Mesodermal cell (in vitro differentiated cells): ENCODE measurements around the gene FUZ.

Experiments used
- H3K27ac ChIP-seq: 2 replicates; pipeline ENCODE4 v1.7.0; 2013; ENCODE audit warnings: mild to moderate bottlenecking, low read depth, low read length, moderate library complexity; ENCODE audit not compliant: severe bottlenecking
- H3K36me3 ChIP-seq: 2 replicates; pipeline ENCODE4 v1.7.1; 2013; ENCODE audit warnings: mild to moderate bottlenecking, low read length, moderate library complexity; ENCODE audit not compliant: control insufficient read depth, insufficient read depth
- H3K4me1 ChIP-seq: one replicate; pipeline ENCODE4 v1.7.1; 2013; ENCODE audit warnings: mild to moderate bottlenecking, low read length; ENCODE audit not compliant: insufficient read depth, control insufficient read depth, poor library complexity, severe bottlenecking
- H3K4me3 ChIP-seq: 2 replicates; pipeline ENCODE4 v1.7.0; 2013; ENCODE audit warnings: low read length, control low read depth, mild to moderate bottlenecking; ENCODE audit not compliant: insufficient read depth, poor library complexity, severe bottlenecking; ENCODE audit errors: extremely low read depth
- H3K9me3 ChIP-seq: 2 replicates; pipeline ENCODE4 v1.7.1; 2013; ENCODE audit warnings: mild to moderate bottlenecking, low read length, moderate library complexity; ENCODE audit not compliant: control insufficient read depth
- WGBS, 2 experiments: methylation state at CpG; one replicate each; pipeline ENCODE4 v1.1.5; 2013; ENCODE audit warnings: missing lambda C conversion rate in 2 of 2; ENCODE audit not compliant: insufficient coverage in 2 of 2; 5-methylcytosine and 5-hydroxymethylcytosine counted together

The FUZ gene

GRCh38 chr19:49850221-49850486, 37.1 kb upstream of the FUZ start:
- Histone ChIP-seq H3K4me3 (peak overlapping the region; percentile 76), H3K27ac (peak overlapping the region; percentile 100), H3K36me3 (peaks cover 41% of the 10 kb centered on the region), H3K9me3 (peaks cover 9% of the 10 kb centered on the region), H3K4me1 (peaks cover 13% of the 10 kb centered on the region)
- WGBS, 2 experiments, result 74 to 93% methylated on average over 3 to 7 of the region's 12 CpGs

GRCh38 chr19:49849433-49850220, 36.5 kb upstream of the FUZ start:
- 91 to 93% methylated on average over 15 of the region's 15 CpGs for WGBS, 2 experiments
- Histone ChIP-seq H3K36me3 (peaks cover 37% of the 10 kb centered on the region), H3K9me3 (peaks cover 9% of the 10 kb centered on the region), H3K4me1 (peaks cover 13% of the 10 kb centered on the region), H3K4me3 (peak overlapping the region; percentile 76), H3K27ac (no peak overlapping the region)

GRCh38 chr19:49848938-49849337, 35.8 kb upstream of the FUZ start:
- no peak overlapping the region for H3K4me3 ChIP-seq
- WGBS, 2 experiments, result 80 to 100% methylated on average over 1 of the region's 3 CpGs
- H3K36me3 ChIP-seq, result peaks cover 30% of the 10 kb centered on the region
- peaks cover 13% of the 10 kb centered on the region for H3K4me1 ChIP-seq
- no peak overlapping the region for H3K27ac ChIP-seq
- peaks cover 9% of the 10 kb centered on the region for H3K9me3 ChIP-seq

GRCh38 chr19:49847731-49848696, 34.9 kb upstream of the FUZ start:
- Histone ChIP-seq H3K9me3 (peaks cover 9% of the 10 kb centered on the region), H3K4me3 (no peak overlapping the region), H3K36me3 (peaks cover 32% of the 10 kb centered on the region), H3K4me1 (peaks cover 8% of the 10 kb centered on the region), H3K27ac (no peak overlapping the region)
- 97 to 100% methylated on average over 5 to 8 of the region's 10 CpGs for WGBS, 2 experiments

- H3K36me3 ChIP-seq, result peaks cover 37% of the 10 kb centered on the region
- 47 to 86% methylated on average over 1 to 2 of the region's 5 CpGs for WGBS, 2 experiments
Observed at GRCh38 chr19:49846408-49846807, 33.3 kb upstream of the FUZ start.

GRCh38 chr19:49845414-49845813, 32.3 kb upstream of the FUZ start:
- H3K27ac ChIP-seq, result no peak overlapping the region
- H3K4me1 ChIP-seq, result no peaks in the 10 kb centered on the region
- 100% methylated on average over 2 of the region's 3 CpGs for WGBS, 2 experiments
- peaks cover 9% of the 10 kb centered on the region for H3K9me3 ChIP-seq
- H3K4me3 ChIP-seq, result no peak overlapping the region
- peaks cover 47% of the 10 kb centered on the region for H3K36me3 ChIP-seq

More at GRCh38 chr19:49846408-49846807, 33.3 kb upstream of the FUZ start:
- H3K9me3 ChIP-seq, result peaks cover 9% of the 10 kb centered on the region
- no peaks in the 10 kb centered on the region for H3K4me1 ChIP-seq
- no peak overlapping the region for H3K4me3 ChIP-seq
- no peak overlapping the region for H3K27ac ChIP-seq

DNA sequence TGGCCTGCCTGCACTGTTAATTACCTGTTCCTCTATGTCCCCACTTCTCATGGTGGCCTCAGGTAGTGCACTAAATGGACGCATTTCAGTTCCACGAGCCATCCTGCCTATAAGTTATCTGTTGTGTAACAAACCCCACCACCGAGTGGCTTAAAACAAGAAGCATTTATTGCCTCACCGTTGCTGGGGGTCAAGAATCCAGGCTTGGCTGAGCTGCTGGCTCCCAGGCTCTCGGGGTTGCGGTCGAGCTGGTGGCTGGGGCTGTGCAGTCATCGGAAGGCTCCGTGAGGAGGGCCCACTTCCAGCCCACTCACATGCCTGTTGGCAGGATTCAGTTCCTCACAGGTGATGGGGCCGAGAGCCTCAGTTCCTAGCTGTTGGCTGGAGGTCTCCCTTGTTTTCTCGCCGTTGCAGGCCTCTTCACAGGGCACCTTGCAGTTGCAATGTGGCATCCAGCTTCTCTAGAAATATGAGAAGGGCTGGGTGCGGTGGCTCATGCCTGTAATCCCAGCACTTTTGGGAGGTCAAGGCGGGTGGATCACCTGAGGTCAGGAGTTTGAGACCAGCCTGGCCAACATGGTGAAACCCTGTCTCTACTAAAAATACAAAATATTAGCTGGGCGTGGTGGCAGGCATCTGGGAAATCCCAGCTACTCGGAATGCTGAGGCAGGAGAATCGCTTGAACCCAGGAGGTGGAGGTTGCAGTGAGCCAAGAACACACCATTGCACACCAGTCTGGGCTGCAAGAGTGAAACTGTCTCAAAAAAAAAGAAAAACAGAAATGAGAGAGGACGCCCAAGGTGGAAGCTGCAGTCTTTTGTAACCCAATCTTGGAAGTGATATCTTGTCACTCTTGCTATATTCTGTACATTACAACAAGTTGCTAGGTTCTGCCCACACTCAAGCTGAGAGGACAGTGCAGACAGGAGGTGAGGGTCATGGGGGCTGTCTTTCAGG, 31.3 kb upstream of the FUZ start:
- H3K36me3 ChIP-seq, result peaks cover 48% of the 10 kb centered on the region
- 94 to 97% methylated on average over 15 to 16 of the region's 18 CpGs for WGBS, 2 experiments
- H3K4me1 ChIP-seq, result no peaks in the 10 kb centered on the region
- peaks cover 9% of the 10 kb centered on the region for H3K9me3 ChIP-seq
- no peak overlapping the region for H3K4me3 ChIP-seq
- no peak overlapping the region for H3K27ac ChIP-seq

GRCh38 chr19:49843265-49843664, 30.2 kb upstream of the FUZ start:
- no peak overlapping the region for H3K27ac ChIP-seq
- 89% methylated on average over 1 of the region's 3 CpGs; no CpG with 5 or more reads in 1 of the 2 experiments for WGBS, 2 experiments
- no peaks in the 10 kb centered on the region for H3K4me1 ChIP-seq
- H3K4me3 ChIP-seq, result no peak overlapping the region
- no peaks in the 10 kb centered on the region for H3K9me3 ChIP-seq
- H3K36me3 ChIP-seq, result peaks cover 49% of the 10 kb centered on the region

- H3K27ac ChIP-seq, result peak overlapping the region; percentile 11
- H3K4me3 ChIP-seq, result no peak overlapping the region
- H3K36me3 ChIP-seq, result peaks cover 73% of the 10 kb centered on the region
- H3K4me1 ChIP-seq, result peaks cover 5% of the 10 kb centered on the region
- 93 to 95% methylated on average over 15 to 16 of the region's 17 CpGs for WGBS, 2 experiments
- no peaks in the 10 kb centered on the region for H3K9me3 ChIP-seq
Observed at GRCh38 chr19:49840736-49841249, 27.7 kb upstream of the FUZ start.

DNA sequence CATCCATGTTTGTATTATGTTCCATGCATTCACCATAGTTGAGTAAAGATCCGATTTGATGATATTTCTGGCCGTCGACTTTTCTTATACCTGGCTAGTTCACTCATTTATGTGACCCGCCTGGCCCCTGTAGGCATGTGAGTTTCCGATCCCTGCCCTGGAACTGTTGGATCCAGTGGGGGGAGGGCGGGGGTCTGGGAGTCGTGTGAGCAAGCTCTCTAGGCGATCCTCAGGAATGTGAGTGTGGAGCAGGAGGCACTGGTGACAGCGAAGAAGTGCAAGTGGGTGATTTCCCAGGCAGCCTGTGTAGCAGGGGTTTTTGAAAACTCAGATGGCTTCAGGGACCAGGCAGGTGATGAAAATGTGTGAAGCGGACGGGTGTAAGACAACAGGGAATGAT, 27.2 kb upstream of the FUZ start:
- H3K36me3 ChIP-seq, result peaks cover 78% of the 10 kb centered on the region
- H3K4me1 ChIP-seq, result peaks cover 5% of the 10 kb centered on the region
- H3K9me3 ChIP-seq, result no peaks in the 10 kb centered on the region
- no peak overlapping the region for H3K4me3 ChIP-seq
- H3K27ac ChIP-seq, result peak overlapping the region; percentile 11
- WGBS, 2 experiments, result 93 to 94% methylated on average over 8 of the region's 11 CpGs
